ENCODE results near the gene IFT43.

- TF ChIP-seq CTCF (IDR thresholded peaks at IDR 0.05) (no peak), POLR2A (IDR thresholded peaks at IDR 0.05) (no peak)
These were observed 144.5 kb downstream of the IFT43 start for GRCh38 chr14:76129851-76130576.
